Gastroesophageal sphincter (tissue), 4 donors: ENCODE results near the gene ERBIN. TPM values are rescaled to one million over a fixed set of nuclear protein-coding genes. Genes with fewer than 3 reads are reported as not detected.

Experiments used
- ATAC-seq: fragments of 150-250 bp; one replicate; pipeline ENCODE4 v1.9.1; 2016; ENCODE audit warnings: mild to moderate bottlenecking, moderate library complexity
- H3K27ac ChIP-seq, 4 donors: fragments of 200-600 bp; sonication (generic) in 3 of 4; 1 replicate in 3 of 4; 2 replicates in 1 of 4; pipeline ENCODE4 v1.5.1; 2016 to 2019
- H3K27me3 ChIP-seq: fragments of 200-600 bp; sonication (generic); one replicate; pipeline ENCODE4 v1.5.1; 2019
- H3K36me3 ChIP-seq, 2 donors: fragments of 200-600 bp; sonication (generic); one replicate each; pipeline ENCODE4 v1.5.1; 2019; ENCODE audit warnings: control low read depth in 1 of 2
- H3K4me1 ChIP-seq, 3 donors: fragments of 200-600 bp; sonication (generic); 1 replicate in 2 of 3; 2 replicates in 1 of 3; pipeline ENCODE4 v1.5.1; 2016 to 2019; ENCODE audit warnings: control low read depth in 2 of 3
- H3K4me3 ChIP-seq, 2 donors: fragments of 200-600 bp; sonication (generic); one replicate each; pipeline ENCODE4 v1.5.1; 2019; ENCODE audit warnings: mild to moderate bottlenecking in 1 of 2, moderate library complexity in 1 of 2
- H3K9me3 ChIP-seq, 3 donors: fragments of 200-600 bp; sonication (generic); one replicate each; pipeline ENCODE4 v1.5.1; 2017 to 2019; ENCODE audit warnings: control low read depth in 2 of 3
- CTCF ChIP-seq, 4 experiments: fragments of 200-600 bp in 2 of 4; fragments of 450-650 bp in 2 of 4; sonication (generic) in 1 of 4; IDR thresholded peaks; one replicate each; pipeline ENCODE4 v1.5.1; 2017 to 2019; ENCODE audit warnings: antibody characterized with exemption in 4 of 4, mild to moderate bottlenecking in 2 of 4, moderate library complexity in 2 of 4
- EP300 ChIP-seq: sonication (generic); formaldehyde crosslinking; IDR thresholded peaks from one replicate; pipeline ENCODE4 v1.6.1; 2017; ENCODE audit warnings: antibody characterized with exemption, mild to moderate bottlenecking
- POLR2A ChIP-seq, 2 donors: fragments of 450-650 bp; IDR thresholded peaks; one replicate each; pipeline ENCODE4 v1.6.1; 2017; ENCODE audit warnings: antibody characterized with exemption in 2 of 2, mild to moderate bottlenecking in 2 of 2, moderate library complexity in 1 of 2
- POLR2AphosphoS5 ChIP-seq: sonication (generic); formaldehyde crosslinking; IDR thresholded peaks from one replicate; pipeline ENCODE4 v1.6.1; 2017; ENCODE audit warnings: antibody characterized with exemption
- WGBS, 2 donors: methylation state at CpG; one replicate each; pipeline ENCODE4 v1.1.5; 2018; ENCODE audit warnings: low coverage in 1 of 2; 5-methylcytosine and 5-hydroxymethylcytosine counted together
- total RNA-seq, 4 donors: library from RNA; depleted of rRNA; stranded (reverse); fragments of >200 nt; gene quantifications; one replicate each; pipeline ENCODE4 v1.1.0, GENCODE V29; 2016

ERBIN gene
- total RNA-seq, 4 donors from 2014 or later: 54.4 to 71.6 (median 62.7) TPM

GRCh38 chr5:65999061-65999723 is 72.8 kb downstream of the ERBIN start:
- no peak for TF ChIP-seq CTCF (IDR thresholded peaks at IDR 0.05)
- TF ChIP-seq POLR2AphosphoS5: no peak
- no peak for TF ChIP-seq EP300
- TF ChIP-seq POLR2A (IDR thresholded peaks at IDR 0.05): no peak
- Histone ChIP-seq H3K9me3 (no peaks in the 10 kb centered on the region), H3K4me1 (no peaks in the 10 kb centered on the region), H3K27ac (no peak overlapping the region), H3K4me3 (no peak overlapping the region), H3K27me3 (no peaks in the 10 kb centered on the region), H3K36me3 (peaks cover 0 to 18% of the 10 kb centered on the region in 2 donors)
- ATAC-seq: no peak
- 91 to 96% methylated on average over 8 to 9 of the region's 9 CpGs for WGBS, 2 donors

- WGBS, 2 donors: 98 to 100% methylated on average over 4 of the region's 4 CpGs
- Histone ChIP-seq H3K36me3 (peaks cover 0 to 4% of the 10 kb centered on the region in 2 donors), H3K27me3 (no peaks in the 10 kb centered on the region), H3K4me1 (no peaks in the 10 kb centered on the region), H3K9me3 (no peaks in the 10 kb centered on the region), H3K27ac (no peak overlapping the region), H3K4me3 (no peak overlapping the region)
- no peak for ATAC-seq
- TF ChIP-seq POLR2AphosphoS5 (no peak), EP300 (no peak), POLR2A (IDR thresholded peaks at IDR 0.05) (no peak), CTCF (IDR thresholded peaks at IDR 0.05) (no peak)
Measured at GRCh38 chr5:66001952-66002351, 75.6 kb downstream of the ERBIN start.

GRCh38 chr5:66002415-66002814 is 76.0 kb downstream of the ERBIN start:
- ATAC-seq: no peak
- WGBS, 2 donors: 83 to 89% methylated on average over 2 of the region's 2 CpGs
- TF ChIP-seq EP300 (no peak), POLR2A (IDR thresholded peaks at IDR 0.05) (no peak), POLR2AphosphoS5 (no peak), CTCF (IDR thresholded peaks at IDR 0.05) (no peak)

GRCh38 chr5:66004216-66004615 is 77.8 kb downstream of the ERBIN start:
- WGBS, 2 donors: 94 to 95% methylated on average over 7 to 13 of the region's 14 CpGs
- no peak for ATAC-seq
- Histone ChIP-seq H3K9me3 (no peaks in the 10 kb centered on the region), H3K27me3 (no peaks in the 10 kb centered on the region), H3K36me3 (peaks cover 0 to 4% of the 10 kb centered on the region in 2 donors), H3K27ac (no peak overlapping the region), H3K4me1 (no peaks in the 10 kb centered on the region), H3K4me3 (no peak overlapping the region)
- TF ChIP-seq EP300 (no peak), POLR2A (IDR thresholded peaks at IDR 0.05) (no peak), POLR2AphosphoS5 (no peak)

More at GRCh38 chr5:66002415-66002814, 76.0 kb downstream of the ERBIN start:
- peaks cover 0 to 4% of the 10 kb centered on the region in 2 donors for H3K36me3 ChIP-seq
- H3K4me1 ChIP-seq: no peaks in the 10 kb centered on the region
- H3K9me3 ChIP-seq: no peaks in the 10 kb centered on the region
- H3K4me3 ChIP-seq: no peak overlapping the region
- H3K27me3 ChIP-seq: no peaks in the 10 kb centered on the region
- H3K27ac ChIP-seq: no peak overlapping the region

GRCh38 chr5:66009277-66009676 is 82.9 kb downstream of the ERBIN start:
- no peak for ATAC-seq
- no peak for TF ChIP-seq POLR2AphosphoS5
- TF ChIP-seq POLR2A (IDR thresholded peaks at IDR 0.05): no peak
- no peak for TF ChIP-seq EP300
- no peak for TF ChIP-seq CTCF (IDR thresholded peaks at IDR 0.05)
- Histone ChIP-seq H3K4me3 (no peak overlapping the region), H3K27me3 (no peaks in the 10 kb centered on the region), H3K4me1 (no peaks in the 10 kb centered on the region), H3K9me3 (no peaks in the 10 kb centered on the region), H3K27ac (no peak overlapping the region), H3K36me3 (peaks cover 0 to 7% of the 10 kb centered on the region in 2 donors)
- WGBS, 2 donors: 100% methylated on average over 2 of the region's 2 CpGs
